SK-N-SH treated with all-trans-retinoic acid at 6 μM for 48 hours (cell line): ENCODE measurements around the gene OPA1.

ENCODE experiments used
- ATAC-seq: fragments of 200-7000 bp; cut with Tn5 transposase; 3 replicates; pipeline ENCODE4 v1.9.1; 2020; ENCODE audit warnings: mild to moderate bottlenecking, moderate library complexity
- ARNTL ChIP-seq: fragments of 450-650 bp; formaldehyde crosslinking; IDR thresholded peaks from 2 replicates; pipeline ENCODE4 v1.5.0; 2020; ENCODE audit warnings: low read depth, mild to moderate bottlenecking, moderate library complexity, borderline replicate concordance
- CREB5 ChIP-seq: fragments of 250-450 bp; sonication (Bioruptor Pico); IDR thresholded peaks from 2 replicates; pipeline ENCODE4 v1.5.1; 2020; ENCODE audit warnings: low read depth, mild to moderate bottlenecking, moderate library complexity
- CSDC2 ChIP-seq: fragments of 250-450 bp; sonication (Bioruptor Pico); IDR thresholded peaks from 2 replicates; pipeline ENCODE4 v1.5.0; 2020; ENCODE audit warnings: mild to moderate bottlenecking, moderate library complexity
- ESRRG ChIP-seq: fragments of 250-450 bp; sonication (Bioruptor Pico); IDR thresholded peaks from 2 replicates; pipeline ENCODE4 v1.6.1; 2021; ENCODE audit warnings: mild to moderate bottlenecking
- GLIS3 ChIP-seq: fragments of 250-450 bp; sonication (Bioruptor Pico); IDR thresholded peaks from 2 replicates; pipeline ENCODE4 v1.5.0; 2020; ENCODE audit warnings: mild to moderate bottlenecking, moderate library complexity
- ISL1 ChIP-seq: fragments of 250-450 bp; sonication (Bioruptor Pico); IDR thresholded peaks from 2 replicates; pipeline ENCODE4 v2.1.2; 2022; ENCODE audit warnings: mild to moderate bottlenecking, moderate library complexity
- OSR1 ChIP-seq: fragments of 250-450 bp; sonication (Bioruptor Pico); IDR thresholded peaks from 2 replicates; pipeline ENCODE4 v1.8.0; 2022; ENCODE audit warnings: moderate library complexity, mild to moderate bottlenecking, inconsistent platforms
- PATZ1 ChIP-seq: fragments of 250-450 bp; sonication (Bioruptor Pico); IDR thresholded peaks from 2 replicates; pipeline ENCODE4 v1.8.0; 2020; ENCODE audit warnings: mild to moderate bottlenecking, moderate library complexity, borderline replicate concordance
- POU6F1 ChIP-seq: fragments of 250-450 bp; sonication (Bioruptor Pico); IDR thresholded peaks from 2 replicates; pipeline ENCODE4 v1.8.0; 2021; ENCODE audit warnings: low read depth, mild to moderate bottlenecking, moderate library complexity, borderline replicate concordance
- PPARA ChIP-seq: fragments of 250-450 bp; sonication (Bioruptor Pico); IDR thresholded peaks from 2 replicates; pipeline ENCODE4 v1.5.0; 2020; ENCODE audit warnings: mild to moderate bottlenecking, borderline replicate concordance
- RARB ChIP-seq: fragments of 250-450 bp; sonication (Bioruptor Pico); IDR thresholded peaks from 2 replicates; pipeline ENCODE4 v1.8.0; 2021; ENCODE audit warnings: mild to moderate bottlenecking, moderate library complexity
- SNAI2 ChIP-seq: fragments of 250-450 bp; sonication (Bioruptor Pico); IDR thresholded peaks from 2 replicates; pipeline ENCODE4 v1.5.0; 2020; ENCODE audit warnings: mild to moderate bottlenecking, moderate library complexity
- TCF4 ChIP-seq: fragments of 250-450 bp; sonication (Bioruptor Pico); IDR thresholded peaks from 2 replicates; pipeline ENCODE4 v1.8.0; 2021; ENCODE audit warnings: mild to moderate bottlenecking, moderate library complexity, borderline replicate concordance
- TOX ChIP-seq: fragments of 250-450 bp; sonication (Bioruptor Pico); IDR thresholded peaks from 2 replicates; pipeline ENCODE4 v1.8.0; 2021; ENCODE audit warnings: mild to moderate bottlenecking, moderate library complexity, borderline replicate concordance
- ZC3H10 ChIP-seq: fragments of 250-450 bp; sonication (Bioruptor Pico); IDR thresholded peaks from 2 replicates; pipeline ENCODE4 v1.5.1; 2021; ENCODE audit warnings: mild to moderate bottlenecking, moderate library complexity
- ZFP3 ChIP-seq: fragments of 250-450 bp; sonication (Bioruptor Pico); IDR thresholded peaks from 2 replicates; pipeline ENCODE4 v1.5.0; 2020; ENCODE audit warnings: mild to moderate bottlenecking, moderate library complexity
- ZFP30 ChIP-seq: fragments of 450-650 bp; formaldehyde crosslinking; IDR thresholded peaks from 2 replicates; pipeline ENCODE4 v1.5.0; 2022; ENCODE audit warnings: mild to moderate bottlenecking, moderate library complexity
- ZNF565 ChIP-seq: fragments of 450-650 bp; formaldehyde crosslinking; conservative IDR thresholded peaks from 2 replicates; pipeline ENCODE4 v1.5.0; 2020; ENCODE audit warnings: low read depth, mild to moderate bottlenecking, moderate library complexity
- ZNF70 ChIP-seq: fragments of 450-650 bp; formaldehyde crosslinking; IDR thresholded peaks from 2 replicates; pipeline ENCODE4 v1.5.0; 2020; ENCODE audit warnings: mild to moderate bottlenecking, moderate library complexity
- TF ChIP-seq, protein P1 (sequence below): fragments of 250-450 bp; sonication (Bioruptor Pico); IDR thresholded peaks from 2 replicates; pipeline ENCODE4 v1.5.0; 2020; ENCODE audit warnings: mild to moderate bottlenecking, moderate library complexity

Gene OPA1

GRCh38 chr3:193630005-193630404, 37.0 kb downstream of the OPA1 start:
- no peak for TF ChIP-seq SNAI2 (CRISPR knock-in tag)
- TF ChIP-seq ESRRG (CRISPR knock-in tag) = no peak
- TF ChIP-seq, protein P1, sequence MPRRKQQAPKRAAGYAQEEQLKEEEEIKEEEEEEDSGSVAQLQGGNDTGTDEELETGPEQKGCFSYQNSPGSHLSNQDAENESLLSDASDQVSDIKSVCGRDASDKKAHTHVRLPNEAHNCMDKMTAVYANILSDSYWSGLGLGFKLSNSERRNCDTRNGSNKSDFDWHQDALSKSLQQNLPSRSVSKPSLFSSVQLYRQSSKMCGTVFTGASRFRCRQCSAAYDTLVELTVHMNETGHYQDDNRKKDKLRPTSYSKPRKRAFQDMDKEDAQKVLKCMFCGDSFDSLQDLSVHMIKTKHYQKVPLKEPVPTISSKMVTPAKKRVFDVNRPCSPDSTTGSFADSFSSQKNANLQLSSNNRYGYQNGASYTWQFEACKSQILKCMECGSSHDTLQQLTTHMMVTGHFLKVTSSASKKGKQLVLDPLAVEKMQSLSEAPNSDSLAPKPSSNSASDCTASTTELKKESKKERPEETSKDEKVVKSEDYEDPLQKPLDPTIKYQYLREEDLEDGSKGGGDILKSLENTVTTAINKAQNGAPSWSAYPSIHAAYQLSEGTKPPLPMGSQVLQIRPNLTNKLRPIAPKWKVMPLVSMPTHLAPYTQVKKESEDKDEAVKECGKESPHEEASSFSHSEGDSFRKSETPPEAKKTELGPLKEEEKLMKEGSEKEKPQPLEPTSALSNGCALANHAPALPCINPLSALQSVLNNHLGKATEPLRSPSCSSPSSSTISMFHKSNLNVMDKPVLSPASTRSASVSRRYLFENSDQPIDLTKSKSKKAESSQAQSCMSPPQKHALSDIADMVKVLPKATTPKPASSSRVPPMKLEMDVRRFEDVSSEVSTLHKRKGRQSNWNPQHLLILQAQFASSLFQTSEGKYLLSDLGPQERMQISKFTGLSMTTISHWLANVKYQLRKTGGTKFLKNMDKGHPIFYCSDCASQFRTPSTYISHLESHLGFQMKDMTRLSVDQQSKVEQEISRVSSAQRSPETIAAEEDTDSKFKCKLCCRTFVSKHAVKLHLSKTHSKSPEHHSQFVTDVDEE (CRISPR knock-in tag) = no peak
- no peak for TF ChIP-seq POU6F1
- TF ChIP-seq, all 23 proteins: peak for 0
- no peak for ATAC-seq

GRCh38 chr3:193637831-193638230, 44.8 kb downstream of the OPA1 start:
- TF ChIP-seq CREB5 (CRISPR knock-in tag) = no peak
- no peak for TF ChIP-seq GLIS3 (CRISPR knock-in tag)
- no peak for TF ChIP-seq PATZ1 (CRISPR knock-in tag)
- TF ChIP-seq TCF4 (CRISPR knock-in tag) = no peak
- no peak for TF ChIP-seq ISL1 (CRISPR knock-in tag)
- TF ChIP-seq ZC3H10 (CRISPR knock-in tag) = no peak
- ATAC-seq = no peak

- TF ChIP-seq ZNF70 (CRISPR knock-in tag) (no peak), ISL1 (CRISPR knock-in tag) (no peak), ARNTL (no peak), ESRRG (CRISPR knock-in tag) (no peak), ZFP30 (no peak), GLIS3 (CRISPR knock-in tag) (no peak), TCF4 (CRISPR knock-in tag) (no peak), CSDC2 (CRISPR knock-in tag) (no peak), CREB5 (CRISPR knock-in tag) (no peak), OSR1 (CRISPR knock-in tag) (no peak), ZFP3 (CRISPR knock-in tag) (no peak), ZNF565 (no peak), SNAI2 (CRISPR knock-in tag) (no peak), TOX (CRISPR knock-in tag) (no peak), RARB (CRISPR knock-in tag) (no peak), ZC3H10 (CRISPR knock-in tag) (no peak), PPARA (CRISPR knock-in tag) (no peak)
- TF ChIP-seq, protein P1 (CRISPR knock-in tag) = no peak
- no peak for ATAC-seq
Measured at GRCh38 chr3:193638833-193639232, 45.8 kb downstream of the OPA1 start.
